ENCODE results near the gene ICA1. TPM values are rescaled to one million over a fixed set of nuclear protein-coding genes. Genes with fewer than 3 reads are reported as not detected.

The ICA1 gene
- total RNA-seq, 2 donors from 2014 or later, result 1.4 to 9.7 TPM

DNA sequence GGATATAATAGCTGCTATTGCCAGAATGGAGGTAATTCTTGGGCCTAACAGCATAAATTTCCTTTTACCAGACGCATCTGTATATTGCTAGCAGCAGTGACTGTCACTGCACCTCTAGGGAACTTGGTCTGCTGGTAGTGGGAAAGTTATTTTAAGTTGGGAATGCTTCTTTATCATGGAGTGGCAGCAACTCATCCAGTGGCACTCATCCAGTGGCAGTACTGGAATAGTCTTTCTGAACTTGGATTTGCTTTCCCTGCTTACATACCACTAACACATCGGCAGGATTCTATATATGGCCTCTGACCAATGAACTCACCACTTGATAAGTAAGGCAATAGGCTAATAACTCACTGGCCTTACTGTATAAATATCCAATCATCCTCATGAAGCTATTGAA lies 22.0 kb upstream of the ICA1 start:
- H3K27ac Mint-ChIP-seq, result no peak overlapping the region
- ATAC-seq (replicated peaks), result no peak
- no peaks in the 10 kb centered on the region for H3K9me3 Mint-ChIP-seq
- H3K27me3 Mint-ChIP-seq, result no peaks in the 10 kb centered on the region
- no peaks in the 10 kb centered on the region for H3K36me3 Mint-ChIP-seq (ENCODE audit: low read depth)
- H3K4me3 Mint-ChIP-seq, result no peak overlapping the region
- H3K4me1 Mint-ChIP-seq, result no peaks in the 10 kb centered on the region

DNA sequence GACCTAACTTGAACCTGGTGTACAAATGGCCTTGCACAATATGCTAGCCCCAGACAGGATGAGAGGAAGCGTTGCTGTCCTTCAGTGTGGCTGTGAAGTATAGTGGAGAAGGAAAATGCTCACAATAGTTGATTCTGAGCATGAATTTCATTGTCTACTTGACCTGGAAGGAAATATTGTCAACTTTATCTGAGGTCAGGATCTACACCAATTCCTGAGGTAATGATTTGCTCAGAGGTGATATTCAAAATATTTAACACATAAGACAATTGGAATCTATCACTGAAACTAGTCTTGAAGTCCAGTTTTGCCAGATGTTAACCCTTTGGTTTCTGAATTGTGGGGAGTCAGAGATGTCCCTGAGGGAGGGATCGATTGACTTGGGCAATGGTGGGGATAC lies 20.9 kb upstream of the ICA1 start:
- Mint-ChIP-seq H3K36me3 (ENCODE audit: low read depth) (no peaks in the 10 kb centered on the region), H3K27me3 (no peaks in the 10 kb centered on the region), H3K4me3 (no peak overlapping the region), H3K27ac (no peak overlapping the region), H3K9me3 (no peaks in the 10 kb centered on the region), H3K4me1 (no peaks in the 10 kb centered on the region)
- no peak for ATAC-seq (replicated peaks)

DNA sequence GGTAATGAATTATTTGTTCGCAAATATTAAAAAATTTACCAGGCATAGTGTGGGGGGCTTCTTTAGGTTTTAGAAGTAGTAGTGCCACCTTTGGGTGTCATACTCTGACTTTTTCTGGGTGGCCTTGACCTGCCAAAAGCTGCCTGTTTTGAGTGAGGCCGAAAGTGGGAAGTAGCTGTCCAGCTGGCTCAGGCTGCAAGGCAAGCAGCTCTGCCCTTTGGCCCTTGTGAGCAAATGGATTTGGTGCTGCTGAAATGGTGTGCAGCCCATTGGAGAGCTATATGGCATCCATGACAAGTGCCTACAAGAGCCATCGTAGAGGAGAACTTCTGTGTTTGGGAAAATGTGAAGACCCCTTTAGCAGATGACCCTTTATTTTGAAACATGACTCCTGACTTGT lies 20.2 kb upstream of the ICA1 start:
- Mint-ChIP-seq H3K9me3 (no peaks in the 10 kb centered on the region), H3K27me3 (no peaks in the 10 kb centered on the region), H3K36me3 (ENCODE audit: low read depth) (no peaks in the 10 kb centered on the region), H3K4me1 (no peaks in the 10 kb centered on the region), H3K4me3 (no peak overlapping the region), H3K27ac (no peak overlapping the region)
- ATAC-seq (replicated peaks), result no peak

DNA sequence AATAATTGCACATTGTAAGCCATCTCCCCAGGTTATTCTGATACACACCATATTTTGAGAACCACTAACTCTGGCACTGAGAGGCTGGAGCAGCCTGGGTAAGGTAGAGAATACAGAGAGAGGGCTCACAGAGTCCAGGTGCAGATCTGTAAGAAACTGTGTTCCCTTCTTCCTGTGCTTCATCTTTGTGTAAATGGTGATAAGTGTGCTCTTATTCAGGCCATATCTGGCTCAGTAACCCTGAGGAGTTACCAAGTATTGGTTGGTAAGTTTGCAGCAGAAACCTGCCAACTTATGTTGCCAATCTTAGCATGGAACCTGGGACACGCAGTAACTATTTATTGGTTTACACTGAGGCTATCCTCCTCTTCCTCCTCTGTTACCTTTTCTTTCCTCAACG lies 16.2 kb upstream of the ICA1 start:
- H3K4me3 Mint-ChIP-seq, result no peak overlapping the region
- no peak overlapping the region for H3K27ac Mint-ChIP-seq
- no peak for ATAC-seq (replicated peaks)
- H3K27me3 Mint-ChIP-seq, result peaks cover 6% of the 10 kb centered on the region
- H3K36me3 Mint-ChIP-seq (ENCODE audit: low read depth), result no peaks in the 10 kb centered on the region
- no peaks in the 10 kb centered on the region for H3K4me1 Mint-ChIP-seq
- no peaks in the 10 kb centered on the region for H3K9me3 Mint-ChIP-seq

DNA sequence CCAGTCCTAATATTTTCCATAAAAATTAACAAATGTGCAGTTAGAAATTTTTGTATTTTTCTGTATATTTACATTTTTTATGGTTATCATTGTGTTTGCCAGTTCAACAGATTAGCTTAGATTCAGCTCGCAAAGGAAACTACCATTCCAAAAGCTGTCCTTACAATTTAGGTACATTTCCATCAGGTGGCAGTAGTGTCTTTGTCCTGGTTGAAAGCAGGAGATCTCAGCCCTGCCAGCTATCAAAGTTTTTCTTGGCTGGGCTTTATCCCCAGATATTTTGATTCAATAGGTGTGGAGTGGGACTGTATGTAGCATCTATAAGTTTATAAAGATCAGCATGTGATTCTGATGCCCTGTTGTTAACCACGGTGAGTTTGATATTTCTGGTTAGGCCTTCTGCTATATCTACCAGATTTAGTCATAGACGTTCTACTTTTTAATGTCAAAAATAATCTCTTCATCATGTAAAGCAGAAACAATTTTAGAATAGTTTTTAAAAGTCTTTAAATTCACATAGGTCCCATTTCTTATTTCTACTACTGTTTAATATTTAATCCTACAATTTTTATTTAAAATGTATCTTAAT lies 15.5 kb upstream of the ICA1 start:
- Mint-ChIP-seq H3K4me1 (no peaks in the 10 kb centered on the region), H3K27ac (no peak overlapping the region), H3K36me3 (ENCODE audit: low read depth) (no peaks in the 10 kb centered on the region), H3K4me3 (no peak overlapping the region), H3K27me3 (peaks cover 6% of the 10 kb centered on the region), H3K9me3 (no peaks in the 10 kb centered on the region)
- no peak for ATAC-seq (replicated peaks)

DNA sequence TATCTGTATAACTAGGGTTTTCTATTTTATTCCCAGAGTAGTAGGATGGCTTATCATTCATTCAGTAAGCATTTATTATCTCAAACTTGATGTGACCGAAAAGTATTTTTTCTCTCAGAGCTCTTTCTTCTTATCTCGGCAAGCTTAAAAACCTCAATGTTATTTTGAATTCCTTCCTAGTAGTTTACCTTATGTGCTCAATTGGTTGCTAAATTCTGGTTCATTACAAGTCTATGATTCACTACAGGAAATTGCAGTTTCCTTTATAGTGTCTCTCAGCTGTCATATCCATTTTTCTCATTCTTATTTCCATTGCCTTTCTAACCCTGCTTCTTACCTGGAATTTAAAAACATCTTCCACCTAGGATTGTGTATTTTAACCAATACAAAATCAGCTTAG lies 12.6 kb upstream of the ICA1 start:
- Mint-ChIP-seq H3K9me3 (no peaks in the 10 kb centered on the region), H3K27ac (no peak overlapping the region), H3K27me3 (peaks cover 19% of the 10 kb centered on the region), H3K36me3 (ENCODE audit: low read depth) (no peaks in the 10 kb centered on the region), H3K4me3 (no peak overlapping the region), H3K4me1 (no peaks in the 10 kb centered on the region)
- ATAC-seq (replicated peaks), result no peak

DNA sequence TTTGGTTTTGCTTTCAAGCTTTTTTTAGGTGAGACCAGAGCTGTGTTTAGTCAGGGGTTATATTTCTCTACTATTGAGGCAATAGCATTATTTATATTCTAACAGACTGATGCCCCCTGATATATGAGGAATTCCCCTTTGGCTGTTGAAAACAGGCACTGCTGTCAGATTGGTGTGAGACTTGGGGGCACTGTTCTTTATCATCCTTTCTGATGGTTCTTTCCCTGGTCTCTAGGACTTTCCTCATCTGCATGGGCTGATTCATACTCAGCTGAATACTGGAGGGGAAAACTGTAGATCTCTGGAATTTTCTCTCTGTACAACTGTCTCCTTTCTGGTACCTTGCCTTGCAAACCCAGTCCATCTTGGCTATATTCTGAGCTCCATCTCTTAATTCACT lies 10.0 kb upstream of the ICA1 start:
- no peaks in the 10 kb centered on the region for H3K36me3 Mint-ChIP-seq (ENCODE audit: low read depth)
- no peak overlapping the region for H3K27ac Mint-ChIP-seq
- no peak for ATAC-seq (replicated peaks)
- H3K9me3 Mint-ChIP-seq, result no peaks in the 10 kb centered on the region
- peaks cover 24% of the 10 kb centered on the region for H3K27me3 Mint-ChIP-seq
- no peaks in the 10 kb centered on the region for H3K4me1 Mint-ChIP-seq
- no peak overlapping the region for H3K4me3 Mint-ChIP-seq

DNA sequence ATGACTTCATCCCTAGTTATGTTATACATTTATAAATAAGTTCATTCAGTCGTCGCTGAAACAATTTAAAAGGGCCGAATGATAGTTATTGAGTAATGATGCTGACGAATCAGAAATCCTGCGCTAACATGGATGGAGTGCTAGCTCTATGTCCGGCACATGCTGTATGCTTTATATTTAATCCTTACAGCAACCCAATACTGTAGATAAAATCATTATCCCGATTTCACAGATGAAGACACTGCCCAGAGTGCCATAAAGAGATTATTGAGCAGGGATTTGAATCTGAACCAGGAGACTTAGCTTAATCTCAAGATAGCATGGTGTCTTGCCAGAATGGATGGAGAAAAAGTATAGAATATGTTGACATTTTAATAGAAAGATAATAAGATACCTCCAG lies 1.1 kb upstream of the ICA1 start:
- Mint-ChIP-seq H3K4me1 (no peaks in the 10 kb centered on the region), H3K36me3 (ENCODE audit: low read depth) (no peaks in the 10 kb centered on the region), H3K9me3 (no peaks in the 10 kb centered on the region), H3K27ac (no peak overlapping the region), H3K4me3 (peak overlapping the region; percentile 26), H3K27me3 (peaks cover 59% of the 10 kb centered on the region)
- no peak for ATAC-seq (replicated peaks)

DNA sequence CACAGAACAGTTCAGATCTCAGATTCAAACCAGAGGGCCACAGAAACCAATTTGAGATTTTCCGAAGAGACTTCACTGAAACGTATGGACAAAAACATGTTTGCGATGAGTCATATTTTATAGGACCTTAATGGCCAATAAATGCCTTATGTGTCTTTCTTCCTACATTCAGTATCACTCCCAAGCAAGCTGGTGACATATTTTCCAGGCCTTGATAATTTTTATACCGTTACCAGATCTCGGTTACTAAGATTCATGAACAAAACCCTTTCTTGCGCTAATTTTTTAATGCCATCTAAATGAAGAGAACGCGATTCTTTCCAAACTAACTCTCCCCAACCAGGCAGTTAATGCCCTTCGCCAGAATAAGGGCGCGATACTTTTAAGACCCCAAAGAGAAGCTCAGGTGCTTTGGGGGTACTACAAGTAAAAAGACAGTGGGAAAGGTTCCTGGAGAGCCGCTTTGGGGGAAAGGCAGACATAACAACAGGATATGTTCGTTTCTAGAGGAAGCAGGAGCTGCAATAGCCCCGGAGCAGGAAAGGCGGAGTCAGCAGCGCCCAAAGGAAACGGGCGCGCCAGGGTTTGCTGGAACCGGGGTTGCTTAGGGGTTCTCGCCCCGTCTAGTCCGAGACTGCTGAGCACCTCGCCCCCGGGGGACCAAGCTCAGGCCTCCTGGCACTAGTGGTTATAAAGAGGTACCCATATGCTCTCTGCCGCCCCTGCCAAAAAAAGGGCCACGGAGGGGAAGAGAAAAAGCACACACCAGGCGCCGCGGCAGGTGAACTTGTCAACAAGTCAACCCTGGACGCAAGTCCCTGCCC lies 884 bp downstream of the ICA1 start:
- Mint-ChIP-seq H3K36me3 (ENCODE audit: low read depth) (no peaks in the 10 kb centered on the region), H3K4me1 (no peaks in the 10 kb centered on the region), H3K27me3 (peaks cover 56% of the 10 kb centered on the region), H3K4me3 (peak overlapping the region; percentile 71), H3K27ac (no peak overlapping the region), H3K9me3 (no peaks in the 10 kb centered on the region)
- peak; percentile 28 for ATAC-seq (replicated peaks)

DNA sequence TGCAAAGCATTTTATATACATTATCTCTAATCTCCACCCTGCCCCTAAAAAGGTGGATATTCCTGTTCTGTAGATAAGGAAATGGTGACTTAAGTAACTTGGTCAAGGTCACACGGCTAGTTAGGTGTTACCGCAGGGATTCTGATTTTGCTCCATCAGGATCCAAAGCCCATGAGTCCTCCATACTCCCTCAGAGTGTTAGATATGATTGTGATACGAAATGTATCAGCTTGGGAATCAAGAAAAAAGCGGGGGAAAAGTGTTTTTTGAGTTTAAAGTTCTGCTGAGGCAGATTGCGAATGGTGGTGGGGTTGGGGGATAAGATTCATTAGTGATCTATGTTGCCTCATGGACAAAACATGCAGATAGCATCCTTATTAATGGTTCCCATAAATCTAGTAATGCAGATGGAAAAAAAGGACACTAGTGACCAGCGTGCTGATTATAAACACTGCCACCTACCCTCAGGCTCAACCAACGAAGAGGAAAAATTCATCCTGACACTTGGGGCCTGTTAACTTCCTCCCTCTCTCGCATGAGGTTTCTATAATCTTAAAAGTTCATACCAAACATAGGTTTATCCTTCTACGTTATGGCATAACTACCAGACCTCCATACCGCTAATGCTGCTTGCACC lies 2.3 kb downstream of the ICA1 start:
- H3K9me3 Mint-ChIP-seq, result no peaks in the 10 kb centered on the region
- peaks cover 47% of the 10 kb centered on the region for H3K27me3 Mint-ChIP-seq
- no peak overlapping the region for H3K4me3 Mint-ChIP-seq
- no peak for ATAC-seq (replicated peaks)
- no peaks in the 10 kb centered on the region for H3K36me3 Mint-ChIP-seq (ENCODE audit: low read depth)
- no peaks in the 10 kb centered on the region for H3K4me1 Mint-ChIP-seq
- no peak overlapping the region for H3K27ac Mint-ChIP-seq

DNA sequence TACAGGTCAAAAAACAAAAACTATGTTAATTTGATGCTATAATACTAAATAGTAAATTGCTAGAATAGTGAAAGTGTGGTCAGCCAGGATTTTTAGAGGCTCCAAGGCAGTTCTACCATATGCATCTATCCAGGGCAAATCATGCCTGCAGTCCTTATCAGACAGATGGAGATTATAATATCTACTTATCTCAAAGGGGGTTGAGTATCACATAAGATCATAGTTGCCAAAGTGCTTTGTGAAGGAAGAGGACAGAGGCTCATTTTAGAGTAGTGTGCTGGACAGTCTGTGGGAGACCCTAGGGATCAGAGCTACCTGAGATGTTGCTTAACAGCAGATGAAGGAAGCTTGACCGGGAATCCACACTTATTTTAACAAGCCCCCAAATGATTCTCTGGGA lies 3.2 kb downstream of the ICA1 start:
- H3K27ac Mint-ChIP-seq, result no peak overlapping the region
- no peaks in the 10 kb centered on the region for H3K4me1 Mint-ChIP-seq
- no peak for ATAC-seq (replicated peaks)
- peaks cover 37% of the 10 kb centered on the region for H3K27me3 Mint-ChIP-seq
- H3K9me3 Mint-ChIP-seq, result no peaks in the 10 kb centered on the region
- no peaks in the 10 kb centered on the region for H3K36me3 Mint-ChIP-seq (ENCODE audit: low read depth)
- no peak overlapping the region for H3K4me3 Mint-ChIP-seq

DNA sequence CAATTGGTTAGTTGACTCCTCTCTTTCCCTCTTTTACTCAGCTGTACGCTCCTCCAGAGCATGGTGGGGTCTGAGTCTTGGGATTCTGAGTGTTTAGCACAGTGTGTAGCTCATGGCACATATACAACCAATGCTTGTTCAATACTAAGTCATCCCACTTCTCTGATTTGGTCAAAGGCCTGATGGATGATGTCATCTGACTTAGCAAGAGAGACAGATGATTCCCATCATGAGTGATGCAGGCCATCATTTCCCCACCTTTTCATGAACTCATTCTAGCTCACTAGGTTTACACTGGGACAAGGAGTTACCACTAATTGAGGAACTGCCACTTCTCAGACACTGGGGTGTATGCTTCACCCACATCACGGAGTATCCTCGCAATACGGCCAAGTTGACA lies 3.8 kb downstream of the ICA1 start:
- Mint-ChIP-seq H3K9me3 (no peaks in the 10 kb centered on the region), H3K27me3 (peaks cover 32% of the 10 kb centered on the region), H3K27ac (no peak overlapping the region), H3K36me3 (ENCODE audit: low read depth) (no peaks in the 10 kb centered on the region), H3K4me1 (no peaks in the 10 kb centered on the region), H3K4me3 (no peak overlapping the region)
- ATAC-seq (replicated peaks), result no peak

DNA sequence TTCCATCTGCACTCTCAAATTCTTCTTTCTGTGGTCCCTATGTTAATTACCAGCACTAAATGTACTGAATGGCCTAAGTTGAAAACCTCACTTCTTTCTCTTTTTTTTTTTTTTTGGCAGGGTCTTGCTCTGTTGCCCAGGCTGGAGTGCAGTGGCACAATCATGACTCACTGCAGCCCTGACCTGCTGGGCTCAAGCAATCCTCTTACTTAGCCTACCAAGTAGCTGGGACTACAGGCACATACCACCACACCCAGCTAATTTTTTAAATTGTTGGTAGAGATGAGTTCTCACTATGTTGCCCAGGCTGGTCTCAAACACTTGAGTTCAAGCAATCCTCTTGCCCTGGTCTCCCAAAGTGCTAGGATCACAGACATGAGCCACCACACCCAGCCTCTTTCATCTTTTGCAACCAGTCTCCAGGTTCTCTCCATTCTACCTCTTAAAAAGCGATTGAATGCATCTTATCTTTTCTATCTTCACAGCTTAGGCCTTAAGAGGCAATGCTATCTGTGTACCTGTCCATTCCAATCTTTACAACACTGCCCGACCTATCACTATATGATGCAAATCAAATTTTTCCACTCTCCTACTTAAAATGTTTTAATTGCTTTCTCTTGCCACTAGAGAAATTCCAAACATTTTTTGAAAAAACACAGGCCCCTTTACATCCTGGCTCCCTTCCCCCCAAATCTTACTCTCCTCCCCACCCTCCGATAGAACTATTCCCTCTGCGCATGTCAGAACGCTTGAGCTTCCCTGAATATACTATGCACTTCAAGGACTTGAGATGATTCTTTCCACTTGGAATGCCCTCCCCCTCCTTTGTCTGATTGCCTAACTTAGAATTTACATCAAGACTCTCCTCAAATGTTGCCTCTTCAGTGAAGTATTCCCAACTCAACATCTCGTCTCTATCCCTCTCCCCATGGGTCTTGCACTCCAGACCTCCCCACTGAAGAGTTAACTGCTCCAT lies 6.0 kb downstream of the ICA1 start:
- Mint-ChIP-seq H3K9me3 (no peaks in the 10 kb centered on the region), H3K4me1 (no peaks in the 10 kb centered on the region), H3K27ac (no peak overlapping the region), H3K4me3 (no peak overlapping the region), H3K27me3 (peaks cover 22% of the 10 kb centered on the region), H3K36me3 (ENCODE audit: low read depth) (no peaks in the 10 kb centered on the region)
- no peak for ATAC-seq (replicated peaks)

DNA sequence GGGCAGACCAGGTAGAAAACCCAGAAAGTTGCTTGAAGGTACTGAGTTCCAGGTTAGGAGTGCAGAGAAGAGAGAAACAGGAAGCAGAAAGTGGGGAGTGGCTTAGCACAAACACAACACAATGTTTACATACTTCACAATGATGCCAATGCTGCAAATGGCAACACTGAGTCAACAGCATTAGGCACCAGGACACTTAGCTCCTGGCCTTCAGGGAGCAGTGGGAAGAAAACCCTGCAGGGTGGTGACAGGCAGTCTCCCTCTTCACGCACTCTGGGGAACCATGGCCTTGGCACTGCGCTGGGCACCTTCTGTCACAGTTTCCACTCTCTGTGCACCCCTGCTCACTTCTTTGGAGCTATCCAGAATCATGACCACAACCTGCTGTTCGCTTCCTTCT lies 7.3 kb downstream of the ICA1 start:
- Mint-ChIP-seq H3K27me3 (peaks cover 14% of the 10 kb centered on the region), H3K9me3 (no peaks in the 10 kb centered on the region), H3K36me3 (ENCODE audit: low read depth) (no peaks in the 10 kb centered on the region), H3K27ac (no peak overlapping the region), H3K4me1 (no peaks in the 10 kb centered on the region), H3K4me3 (no peak overlapping the region)
- ATAC-seq (replicated peaks), result no peak
